GM12801 (cell line): ENCODE results near the gene STAT4.

Experiments used
- TF ChIP-seq, protein P1 (sequence below): IDR thresholded peaks from one replicate; pipeline ENCODE4 v1.5.1; 2011; ENCODE audit warnings: control low read depth; ENCODE audit not compliant: insufficient read length; ENCODE audit errors: extremely low read depth

STAT4 gene

GRCh38 chr2:191189112-191189635 is 38.4 kb upstream of the STAT4 start:
- TF ChIP-seq, protein P1, sequence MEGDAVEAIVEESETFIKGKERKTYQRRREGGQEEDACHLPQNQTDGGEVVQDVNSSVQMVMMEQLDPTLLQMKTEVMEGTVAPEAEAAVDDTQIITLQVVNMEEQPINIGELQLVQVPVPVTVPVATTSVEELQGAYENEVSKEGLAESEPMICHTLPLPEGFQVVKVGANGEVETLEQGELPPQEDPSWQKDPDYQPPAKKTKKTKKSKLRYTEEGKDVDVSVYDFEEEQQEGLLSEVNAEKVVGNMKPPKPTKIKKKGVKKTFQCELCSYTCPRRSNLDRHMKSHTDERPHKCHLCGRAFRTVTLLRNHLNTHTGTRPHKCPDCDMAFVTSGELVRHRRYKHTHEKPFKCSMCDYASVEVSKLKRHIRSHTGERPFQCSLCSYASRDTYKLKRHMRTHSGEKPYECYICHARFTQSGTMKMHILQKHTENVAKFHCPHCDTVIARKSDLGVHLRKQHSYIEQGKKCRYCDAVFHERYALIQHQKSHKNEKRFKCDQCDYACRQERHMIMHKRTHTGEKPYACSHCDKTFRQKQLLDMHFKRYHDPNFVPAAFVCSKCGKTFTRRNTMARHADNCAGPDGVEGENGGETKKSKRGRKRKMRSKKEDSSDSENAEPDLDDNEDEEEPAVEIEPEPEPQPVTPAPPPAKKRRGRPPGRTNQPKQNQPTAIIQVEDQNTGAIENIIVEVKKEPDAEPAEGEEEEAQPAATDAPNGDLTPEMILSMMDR, result no peak

GRCh38 chr2:191188550-191189093 is 37.8 kb upstream of the STAT4 start:
- TF ChIP-seq, protein P1, result no peak

GRCh38 chr2:191187105-191187829 is 36.5 kb upstream of the STAT4 start:
- TF ChIP-seq, protein P1, result no peak

- TF ChIP-seq, protein P1, result no peak
Observed at GRCh38 chr2:191184457-191184856, 33.7 kb upstream of the STAT4 start.

GRCh38 chr2:191183516-191183915 is 32.7 kb upstream of the STAT4 start:
- TF ChIP-seq, protein P1, result no peak

- TF ChIP-seq, protein P1, result no peak
Observed at GRCh38 chr2:191183081-191183480, 32.3 kb upstream of the STAT4 start.

DNA sequence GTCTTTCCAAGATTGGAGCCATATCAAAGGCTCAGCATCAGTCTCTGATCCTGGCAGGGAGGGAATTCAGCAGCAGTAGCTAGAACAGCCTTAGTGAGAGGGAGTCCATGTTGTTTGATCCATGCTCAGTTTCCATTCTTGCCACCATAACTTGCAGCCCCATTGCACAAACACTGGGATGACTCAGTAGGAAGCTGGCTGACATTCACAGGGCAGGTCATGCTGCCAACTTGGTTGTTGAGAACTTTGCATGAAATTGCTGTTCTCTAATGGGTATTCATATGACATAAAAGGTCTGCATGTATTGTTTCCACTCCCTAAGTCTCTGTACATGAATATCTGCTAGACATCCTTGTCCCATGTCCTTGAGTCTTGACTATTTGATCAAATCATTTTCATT is 29.9 kb upstream of the STAT4 start:
- TF ChIP-seq, protein P1, result no peak
